HepG2 (cell line): ENCODE measurements around the gene TANGO6. TPM values are rescaled to one million over a fixed set of nuclear protein-coding genes. Genes with fewer than 3 reads are reported as not detected.

ENCODE experiments used
- ARID5B ChIP-seq: IDR thresholded peaks from 2 replicates; pipeline ENCODE4 v1.4.0; 2020; ENCODE audit warnings: mild to moderate bottlenecking, missing genetic modification reagents
- BRCA1 ChIP-seq: sonication (generic); formaldehyde crosslinking; IDR thresholded peaks from 2 replicates; pipeline ENCODE4 v1.4.0; 2020; ENCODE audit warnings: missing genetic modification reagents
- CBX2 ChIP-seq, 2 experiments: fragments of 200-600 bp in 1 of 2; sonication (generic); formaldehyde crosslinking in 1 of 2; IDR thresholded peaks; 2 replicates each; pipeline versions ENCODE4 v1.7.0 to v1.8.1; 2018 to 2022; ENCODE audit warnings: low read depth in 2 of 2, low read length in 1 of 2, mild to moderate bottlenecking in 1 of 2, missing genetic modification reagents in 1 of 2
- CENPT ChIP-seq: sonication (generic); formaldehyde crosslinking; IDR thresholded peaks from 2 replicates; pipeline ENCODE4 v1.8.0; 2022; ENCODE audit warnings: low read depth, mild to moderate bottlenecking, moderate library complexity, missing genetic modification reagents
- CREB1 ChIP-seq, 2 experiments: fragments of 450-650 bp in 1 of 2; IDR thresholded peaks; 2 replicates each; pipeline ENCODE4 v1.6.1; 2016 to 2017; ENCODE audit warnings: control low read depth in 1 of 2, mild to moderate bottlenecking in 1 of 2, missing compliant biosample characterization in 1 of 2, missing genetic modification characterization in 1 of 2
- FOXJ3 ChIP-seq: sonication (generic); formaldehyde crosslinking; IDR thresholded peaks from 2 replicates; pipeline ENCODE4 v1.4.0; 2020; ENCODE audit warnings: missing genetic modification reagents, mild to moderate bottlenecking, borderline replicate concordance
- HOXA3 ChIP-seq: sonication (generic); formaldehyde crosslinking; IDR thresholded peaks from 2 replicates; pipeline ENCODE4 v1.5.0; 2020; ENCODE audit warnings: missing genetic modification reagents
- MAFF ChIP-seq: IDR thresholded peaks from 2 replicates; pipeline ENCODE4 v1.6.1; 2011; ENCODE audit warnings: low read depth, low read length, improper control_type of control experiment
- PBX2 ChIP-seq: IDR thresholded peaks from 2 replicates; pipeline ENCODE4 v1.6.1; 2016; ENCODE audit warnings: control low read depth
- PHF20 ChIP-seq: sonication (generic); formaldehyde crosslinking; IDR thresholded peaks from 2 replicates; pipeline ENCODE4 v1.5.0; 2020; ENCODE audit warnings: mild to moderate bottlenecking, missing genetic modification reagents
- PRDM10 ChIP-seq: sonication (generic); formaldehyde crosslinking; IDR thresholded peaks from 2 replicates; pipeline ENCODE4 v1.4.0; 2020; ENCODE audit warnings: low read depth, missing genetic modification reagents
- SAP130 ChIP-seq: IDR thresholded peaks from 2 replicates; pipeline ENCODE4 v1.6.1; 2016; ENCODE audit warnings: low read depth
- THAP11 ChIP-seq: IDR thresholded peaks from 2 replicates; pipeline ENCODE4 v1.6.1; 2016; ENCODE audit warnings: missing biosample characterization, missing genetic modification reagents
- TMF1 ChIP-seq: sonication (generic); formaldehyde crosslinking; IDR thresholded peaks from 2 replicates; pipeline ENCODE4 v1.8.1; 2022; ENCODE audit warnings: low read depth, missing genetic modification reagents
- U2AF2 ChIP-seq: fragments of 200-400 bp; formaldehyde crosslinking; IDR thresholded peaks from 2 replicates; pipeline ENCODE4 v1.6.1; 2017; ENCODE audit warnings: low read depth, mild to moderate bottlenecking, low read length
- YEATS4 ChIP-seq: sonication (generic); formaldehyde crosslinking; IDR thresholded peaks from 2 replicates; pipeline ENCODE4 v1.4.0; 2020; ENCODE audit warnings: missing genetic modification reagents, borderline replicate concordance
- ZNF101 ChIP-seq: sonication (generic); formaldehyde crosslinking; IDR thresholded peaks from 2 replicates; pipeline ENCODE4 v1.4.0; 2020; ENCODE audit warnings: mild to moderate bottlenecking, low read depth, missing genetic modification reagents, borderline replicate concordance
- ZNF224 ChIP-seq: sonication (generic); formaldehyde crosslinking; IDR thresholded peaks from 2 replicates; pipeline ENCODE4 v1.5.0; 2020; ENCODE audit warnings: mild to moderate bottlenecking, missing genetic modification reagents
- ZNF260 ChIP-seq: sonication (generic); formaldehyde crosslinking; IDR thresholded peaks from 2 replicates; pipeline ENCODE4 v1.4.0; 2020; ENCODE audit warnings: missing genetic modification reagents, low read depth, mild to moderate bottlenecking, borderline replicate concordance
- ZNF292 ChIP-seq: sonication (generic); formaldehyde crosslinking; IDR thresholded peaks from 2 replicates; pipeline ENCODE4 v1.8.1; 2022; ENCODE audit warnings: mild to moderate bottlenecking, low read depth, missing genetic modification reagents, borderline replicate concordance
- ZNF3 ChIP-seq: IDR thresholded peaks from 2 replicates; pipeline ENCODE4 v1.7.0; 2017; ENCODE audit warnings: inconsistent platforms
- polyA plus RNA-seq, 8 experiments: library from polyadenylated mRNA; depleted of rRNA in 3 of 8; stranded (reverse) in 7 of 8; unstranded in 1 of 8; fragments of >200 nt; fragmentation: Illumina TruSeq in 4 of 8; extraction: Trizol in 4 of 8; gene quantifications; 2 replicates each; pipeline versions ENCODE4 v1.2.1 to v1.2.3, GENCODE V29; 2011 to 2016; ENCODE audit warnings: low read depth in 4 of 8, missing spikeins in 1 of 8, mixed read lengths in 1 of 8; ENCODE audit not compliant: insufficient read depth in 1 of 8
- total RNA-seq, 5 experiments: library from RNA; depleted of rRNA; stranded (reverse); fragments of >200 nt; fragmentation: Illumina TruSeq; extraction: Trizol; gene quantifications; 2 replicates each; pipeline ENCODE4 v1.2.3, GENCODE V29; 2016; ENCODE audit warnings: low read depth in 1 of 5

TANGO6 gene
- total and polyA plus RNA-seq, 2 of the 13 experiments (the other 11 are each of a cell fraction or from before 2014, with no cell fraction given), result 7.2 to 13.3 TPM

GRCh38 chr16:68843482-68844210 is at the start of gene TANGO6 (continued):
- TF ChIP-seq ARID5B (CRISPR knock-in tag) (peak; percentile 55), PRDM10 (CRISPR knock-in tag) (peak; percentile 73), TMF1 (CRISPR knock-in tag) (peak; percentile 75; the same call in 1 of the 2 replicates), THAP11 (CRISPR knock-in tag) (peak; percentile 82), PBX2 (CRISPR knock-in tag) (no peak), ZNF3 (CRISPR knock-in tag) (0 out of 2 replicates have a peak, but pooled peaks have one; percentile 16), U2AF2 (peak; percentile 86; the same call in 1 of the 2 replicates), BRCA1 (no peak; the same call in 1 of the 2 replicates), SAP130 (CRISPR knock-in tag) (peak; percentile 80), ZNF101 (CRISPR knock-in tag) (no peak), YEATS4 (CRISPR knock-in tag) (peak; percentile 91), MAFF (no peak), PHF20 (CRISPR knock-in tag) (peak; percentile 82), CREB1 (IDR thresholded peaks at IDR 0.05) (no peak), CREB1 (CRISPR knock-in tag; IDR thresholded peaks at IDR 0.05) (peak; percentile 68), CBX2 (IDR thresholded peaks at IDR 0.05; ENCODE audit: low read depth, low read length) (no peak), CBX2 (CRISPR knock-in tag; IDR thresholded peaks at IDR 0.05; ENCODE audit: low read depth) (no peak), HOXA3 (CRISPR knock-in tag) (peak; percentile 97), ZNF292 (no peak; the same call in 1 of the 2 replicates), ZNF260 (CRISPR knock-in tag) (no peak), ZNF224 (CRISPR knock-in tag) (no peak), CENPT (CRISPR knock-in tag) (0 out of 2 replicates have a peak, but pooled peaks have one; percentile 66), FOXJ3 (peak; percentile 27; the same call in 1 of the 2 replicates)
